GM21381 (cell line): ENCODE measurements around the gene NFYC.
A peak's percentile ranks its signal among the peaks of the same experiment; 100 is the strongest.

ENCODE experiments used
- ATAC-seq: cut with Tn5 transposase; IDR thresholded peaks from one replicate; pipeline ENCODE4 v1.9.1; 2021; ENCODE audit warnings: mild to moderate bottlenecking, moderate library complexity; ENCODE audit not compliant: unreplicated experiment

Gene NFYC

GRCh38 chr1:40818264-40818961 is 126.9 kb downstream of the NFYC start:
- peak; percentile 71 for ATAC-seq

- ATAC-seq = no peak
Observed at GRCh38 chr1:40819101-40819500, 127.6 kb downstream of the NFYC start.

GRCh38 chr1:40820251-40820797 is 128.8 kb downstream of the NFYC start:
- ATAC-seq = no peak
